Measurements from ENCODE around the gene ZNF580.

Gene ZNF580

DNA sequence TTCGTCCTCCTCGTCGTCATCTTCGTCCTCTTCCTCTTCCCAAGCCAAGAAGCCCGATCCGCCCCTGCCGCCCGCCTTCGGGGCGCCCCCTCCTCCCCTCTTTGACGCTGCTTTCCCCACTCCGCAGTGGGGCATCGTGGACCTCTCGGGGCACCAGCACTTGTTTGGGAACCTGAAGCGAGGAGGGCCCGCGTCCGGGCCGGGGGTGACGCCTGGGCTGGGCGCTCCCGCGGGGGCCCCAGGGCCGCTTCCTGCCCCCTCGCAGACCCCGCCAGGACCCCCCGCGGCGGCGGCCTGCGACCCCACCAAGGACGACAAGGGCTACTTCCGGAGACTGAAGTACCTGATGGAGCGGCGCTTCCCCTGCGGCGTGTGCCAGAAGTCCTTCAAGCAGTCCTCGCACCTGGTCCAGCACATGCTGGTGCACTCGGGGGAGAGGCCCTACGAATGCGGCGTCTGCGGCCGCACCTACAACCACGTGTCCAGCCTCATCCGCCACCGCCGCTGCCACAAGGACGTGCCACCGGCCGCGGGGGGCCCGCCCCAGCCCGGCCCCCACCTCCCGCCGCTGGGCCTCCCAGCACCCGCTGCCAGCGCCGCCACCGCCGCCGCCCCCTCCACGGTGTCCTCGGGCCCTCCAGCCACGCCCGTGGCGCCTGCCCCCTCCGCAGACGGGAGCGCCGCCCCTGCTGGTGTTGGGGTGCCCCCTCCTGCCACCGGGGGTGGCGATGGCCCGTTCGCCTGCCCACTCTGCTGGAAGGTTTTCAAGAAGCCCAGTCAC, 26.7 kb upstream of the ZNF580 start:
- no peak overlapping the region for H3K4me3 ChIP-seq (ENCODE audit: low read depth, low read length)
- TF ChIP-seq, protein P1, sequence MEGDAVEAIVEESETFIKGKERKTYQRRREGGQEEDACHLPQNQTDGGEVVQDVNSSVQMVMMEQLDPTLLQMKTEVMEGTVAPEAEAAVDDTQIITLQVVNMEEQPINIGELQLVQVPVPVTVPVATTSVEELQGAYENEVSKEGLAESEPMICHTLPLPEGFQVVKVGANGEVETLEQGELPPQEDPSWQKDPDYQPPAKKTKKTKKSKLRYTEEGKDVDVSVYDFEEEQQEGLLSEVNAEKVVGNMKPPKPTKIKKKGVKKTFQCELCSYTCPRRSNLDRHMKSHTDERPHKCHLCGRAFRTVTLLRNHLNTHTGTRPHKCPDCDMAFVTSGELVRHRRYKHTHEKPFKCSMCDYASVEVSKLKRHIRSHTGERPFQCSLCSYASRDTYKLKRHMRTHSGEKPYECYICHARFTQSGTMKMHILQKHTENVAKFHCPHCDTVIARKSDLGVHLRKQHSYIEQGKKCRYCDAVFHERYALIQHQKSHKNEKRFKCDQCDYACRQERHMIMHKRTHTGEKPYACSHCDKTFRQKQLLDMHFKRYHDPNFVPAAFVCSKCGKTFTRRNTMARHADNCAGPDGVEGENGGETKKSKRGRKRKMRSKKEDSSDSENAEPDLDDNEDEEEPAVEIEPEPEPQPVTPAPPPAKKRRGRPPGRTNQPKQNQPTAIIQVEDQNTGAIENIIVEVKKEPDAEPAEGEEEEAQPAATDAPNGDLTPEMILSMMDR (IDR thresholded peaks at IDR 0.05; ENCODE audit: borderline replicate concordance, insufficient read depth, low read depth, low read length), result no peak

DNA sequence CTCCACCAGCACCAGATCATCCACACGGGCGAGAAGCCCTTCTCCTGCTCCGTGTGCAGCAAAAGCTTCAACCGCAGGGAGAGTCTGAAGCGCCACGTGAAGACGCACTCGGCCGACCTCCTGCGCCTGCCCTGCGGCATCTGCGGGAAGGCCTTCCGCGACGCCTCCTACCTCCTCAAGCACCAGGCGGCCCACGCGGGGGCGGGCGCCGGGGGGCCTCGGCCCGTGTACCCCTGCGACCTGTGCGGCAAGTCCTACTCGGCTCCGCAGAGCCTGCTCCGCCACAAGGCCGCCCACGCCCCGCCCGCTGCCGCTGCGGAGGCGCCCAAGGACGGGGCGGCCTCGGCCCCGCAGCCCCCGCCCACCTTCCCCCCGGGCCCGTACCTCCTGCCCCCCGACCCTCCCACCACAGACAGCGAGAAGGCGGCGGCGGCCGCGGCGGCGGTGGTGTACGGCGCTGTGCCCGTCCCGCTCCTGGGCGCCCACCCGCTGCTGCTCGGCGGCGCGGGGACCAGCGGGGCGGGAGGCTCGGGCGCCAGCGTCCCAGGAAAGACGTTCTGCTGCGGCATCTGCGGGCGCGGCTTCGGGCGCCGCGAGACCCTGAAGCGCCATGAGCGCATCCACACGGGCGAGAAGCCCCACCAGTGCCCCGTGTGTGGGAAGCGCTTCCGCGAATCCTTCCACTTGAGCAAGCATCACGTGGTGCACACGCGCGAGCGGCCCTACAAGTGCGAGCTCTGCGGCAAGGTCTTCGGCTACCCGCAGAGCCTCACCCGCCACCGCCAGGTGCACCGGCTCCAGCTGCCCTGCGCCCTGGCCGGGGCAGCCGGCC, 25.9 kb upstream of the ZNF580 start:
- H3K4me3 ChIP-seq (ENCODE audit: low read depth, low read length), result no peak overlapping the region
- TF ChIP-seq, protein P1 (IDR thresholded peaks at IDR 0.05; ENCODE audit: borderline replicate concordance, insufficient read depth, low read depth, low read length), result no peak

DNA sequence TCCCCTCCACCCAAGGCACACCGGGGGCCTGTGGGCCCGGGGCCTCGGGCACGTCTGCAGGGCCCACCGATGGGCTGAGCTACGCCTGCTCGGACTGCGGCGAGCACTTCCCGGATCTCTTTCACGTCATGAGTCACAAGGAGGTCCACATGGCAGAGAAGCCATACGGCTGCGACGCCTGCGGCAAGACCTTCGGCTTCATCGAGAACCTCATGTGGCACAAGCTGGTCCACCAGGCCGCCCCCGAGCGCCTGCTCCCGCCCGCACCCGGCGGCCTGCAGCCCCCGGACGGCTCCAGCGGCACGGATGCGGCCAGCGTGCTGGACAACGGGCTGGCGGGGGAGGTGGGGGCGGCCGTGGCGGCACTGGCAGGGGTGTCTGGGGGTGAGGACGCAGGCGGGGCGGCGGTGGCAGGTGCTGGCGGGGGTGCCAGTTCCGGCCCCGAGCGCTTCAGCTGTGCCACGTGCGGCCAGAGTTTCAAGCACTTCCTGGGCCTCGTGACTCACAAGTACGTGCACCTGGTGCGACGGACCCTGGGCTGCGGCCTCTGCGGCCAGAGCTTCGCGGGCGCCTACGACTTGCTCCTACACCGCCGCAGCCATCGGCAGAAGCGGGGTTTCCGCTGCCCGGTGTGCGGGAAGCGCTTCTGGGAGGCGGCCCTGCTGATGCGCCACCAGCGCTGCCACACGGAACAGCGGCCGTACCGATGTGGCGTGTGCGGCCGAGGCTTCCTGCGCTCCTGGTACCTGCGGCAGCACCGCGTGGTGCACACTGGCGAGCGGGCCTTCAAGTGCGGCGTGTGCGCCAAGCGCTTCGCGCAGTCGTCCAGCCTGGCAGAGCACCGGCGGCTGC, 25.0 kb upstream of the ZNF580 start:
- TF ChIP-seq, protein P1 (IDR thresholded peaks at IDR 0.05; ENCODE audit: borderline replicate concordance, insufficient read depth, low read depth, low read length), result no peak

DNA sequence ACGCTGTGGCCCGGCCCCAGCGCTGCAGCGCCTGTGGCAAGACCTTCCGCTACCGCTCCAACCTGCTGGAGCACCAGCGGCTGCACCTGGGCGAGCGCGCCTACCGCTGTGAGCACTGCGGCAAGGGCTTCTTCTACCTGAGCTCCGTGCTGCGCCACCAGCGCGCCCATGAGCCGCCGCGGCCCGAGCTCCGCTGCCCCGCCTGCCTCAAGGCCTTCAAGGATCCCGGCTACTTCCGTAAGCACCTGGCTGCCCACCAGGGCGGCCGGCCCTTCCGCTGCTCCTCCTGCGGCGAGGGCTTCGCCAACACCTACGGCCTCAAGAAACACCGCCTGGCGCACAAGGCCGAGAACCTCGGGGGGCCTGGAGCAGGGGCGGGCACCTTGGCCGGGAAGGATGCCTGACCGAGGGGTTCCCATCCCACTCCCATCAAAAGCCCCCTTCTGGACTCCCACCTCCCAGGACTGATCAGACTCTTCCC, 24.4 kb upstream of the ZNF580 start:
- no peak overlapping the region for H3K4me3 ChIP-seq (ENCODE audit: low read depth, low read length)
- TF ChIP-seq, protein P1 (IDR thresholded peaks at IDR 0.05; ENCODE audit: borderline replicate concordance, insufficient read depth, low read depth, low read length), result no peak

More for the DNA sequence above, 25.0 kb upstream of the ZNF580 start:
- no peak overlapping the region for H3K4me3 ChIP-seq (ENCODE audit: low read depth, low read length)

DNA sequence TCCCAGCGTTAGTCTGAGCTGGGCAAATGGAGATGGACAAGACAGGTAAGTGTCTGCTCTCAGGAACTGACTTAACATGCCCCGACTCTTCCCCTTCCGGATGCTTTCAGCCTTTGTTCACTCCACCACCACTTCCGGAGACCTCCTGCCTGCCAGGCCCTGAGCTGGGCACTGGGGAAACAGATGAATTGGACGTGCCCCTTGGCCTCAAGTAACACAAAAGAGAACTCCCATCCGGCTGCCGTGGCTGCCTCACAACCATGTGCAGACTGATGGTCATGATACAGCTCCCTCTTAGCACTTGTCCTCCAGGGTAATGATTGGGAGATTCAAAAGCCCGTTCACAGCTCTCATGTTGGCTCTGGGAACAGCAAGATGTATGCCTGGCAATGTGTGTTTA, 23.4 kb upstream of the ZNF580 start:
- TF ChIP-seq, protein P1 (IDR thresholded peaks at IDR 0.05; ENCODE audit: borderline replicate concordance, insufficient read depth, low read depth, low read length), result no peak

DNA sequence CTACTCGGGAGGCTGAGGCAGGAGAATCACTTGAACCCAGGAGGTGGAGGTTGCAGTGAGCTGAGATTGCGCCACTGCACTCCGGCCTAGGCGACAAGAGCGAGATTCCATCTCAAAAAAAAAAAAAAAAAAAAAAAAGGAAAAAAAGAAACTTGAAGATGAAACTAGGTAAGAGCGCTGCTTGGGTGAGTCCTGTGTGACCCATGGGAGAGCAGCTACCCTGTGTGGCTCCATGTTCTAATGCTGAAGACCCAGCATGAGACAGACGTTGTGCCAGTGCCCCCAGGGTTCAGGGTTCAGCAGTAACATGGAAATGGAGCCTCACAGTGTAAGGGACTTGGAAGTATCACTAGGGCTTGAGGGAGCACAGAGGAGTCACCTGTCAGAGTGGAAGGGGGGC, 22.4 kb upstream of the ZNF580 start:
- H3K4me3 ChIP-seq (ENCODE audit: low read depth, low read length), result no peak overlapping the region
- TF ChIP-seq, protein P1 (IDR thresholded peaks at IDR 0.05; ENCODE audit: borderline replicate concordance, insufficient read depth, low read depth, low read length), result no peak

More for the DNA sequence above, 23.4 kb upstream of the ZNF580 start:
- H3K4me3 ChIP-seq (ENCODE audit: low read depth, low read length), result no peak overlapping the region
